GM12873 (cell line): ENCODE results near the gene TM9SF3.

ENCODE experiments used
- CTCF ChIP-seq: IDR thresholded peaks from 2 replicates; pipeline ENCODE4 v1.5.1; 2012; ENCODE audit warnings: low read depth, mild to moderate bottlenecking, moderate library complexity, low read length, control low read depth; ENCODE audit not compliant: insufficient read depth; ENCODE audit errors: missing control alignments

TM9SF3 gene

GRCh38 chr10:96598846-96599245, 12.0 kb upstream of the TM9SF3 start:
- TF ChIP-seq CTCF = no peak

- TF ChIP-seq CTCF = no peak
Measured at GRCh38 chr10:96596422-96597407, 9.9 kb upstream of the TM9SF3 start.

- TF ChIP-seq CTCF = no peak
Measured at GRCh38 chr10:96595741-96596140, 8.9 kb upstream of the TM9SF3 start.

GRCh38 chr10:96591946-96592345, 5.1 kb upstream of the TM9SF3 start:
- no peak for TF ChIP-seq CTCF

GRCh38 chr10:96588616-96589419, 2.0 kb upstream of the TM9SF3 start:
- TF ChIP-seq CTCF = no peak

GRCh38 chr10:96588060-96588554, 1.3 kb upstream of the TM9SF3 start:
- TF ChIP-seq CTCF = no peak

GRCh38 chr10:96587264-96588059, 650 bp upstream of the TM9SF3 start:
- TF ChIP-seq CTCF = peak; percentile 1
